Panc1 (cell line): ENCODE data around the gene AGAP1. TPM values are rescaled to one million over a fixed set of nuclear protein-coding genes. Genes with fewer than 3 reads are reported as not detected.

Source experiments
- ATAC-seq: fragments of 200-7000 bp; cut with Tn5 transposase; 2 replicates; pipeline ENCODE4 v1.9.1; 2020; ENCODE audit warnings: mild to moderate bottlenecking, moderate library complexity
- BruUV-seq: library from RNA; stranded (reverse); fragments of 400-500 nt; replicated peaks from 2 replicates; lab custom pipeline; 2021; lab: Mats Ljungman, UMichigan
- CTCF ChIA-PET: fragments of 300-600 bp; sonication (Branson Sonifier 250); formaldehyde crosslinking; loops from one replicate; lab custom pipeline; 2022; ENCODE audit warnings: antibody characterized with exemption; lab: Charles Lee
- POLR2A ChIA-PET: fragments of 300-600 bp; sonication (Branson Sonifier 250); formaldehyde crosslinking; loops from one replicate; lab custom pipeline; 2022; ENCODE audit warnings: antibody characterized with exemption; lab: Charles Lee
- DNase-seq: peaks from one replicate; pipeline ENCODE4 v3.0.0-alpha.2; 2010; ENCODE audit warnings: low read depth, low spot score
- H3K27ac ChIP-seq: 2 replicates; pipeline ENCODE4 v1.5.1; 2011; ENCODE audit warnings: mild to moderate bottlenecking, low read length, inconsistent platforms
- H3K27me3 ChIP-seq: fragments of 200-500 bp; sonication (Bioruptor generic); 2 replicates; pipeline ENCODE4 v1.6.0; 2014; ENCODE audit warnings: low read length, inconsistent platforms; ENCODE audit not compliant: control insufficient read depth, insufficient read depth
- H3K36me3 ChIP-seq: fragments of 200-500 bp; sonication (Bioruptor generic); 2 replicates; pipeline ENCODE4 v1.5.1; 2014; ENCODE audit warnings: inconsistent platforms, mild to moderate bottlenecking, low read length, moderate library complexity; ENCODE audit not compliant: control insufficient read depth, insufficient read depth
- H3K4me1 ChIP-seq: 2 replicates; pipeline ENCODE4 v1.5.1; 2011; ENCODE audit warnings: inconsistent platforms, mild to moderate bottlenecking, low read length, moderate library complexity; ENCODE audit not compliant: control insufficient read depth, insufficient read depth
- H3K4me3 ChIP-seq, 2 experiments: 2 replicates each; pipeline ENCODE4 v1.5.1; 2011 to 2012; ENCODE audit warnings: low read depth in 2 of 2, low read length in 2 of 2, mild to moderate bottlenecking in 2 of 2, inconsistent platforms in 1 of 2, moderate library complexity in 1 of 2
- H3K9me3 ChIP-seq: fragments of 200-500 bp; sonication (Bioruptor generic); 2 replicates; pipeline ENCODE4 v1.5.1; 2014; ENCODE audit warnings: low read depth, mild to moderate bottlenecking, inconsistent platforms, low read length, moderate library complexity; ENCODE audit not compliant: control insufficient read depth, insufficient read depth
- POLR2AphosphoS5 ChIP-seq: IDR thresholded peaks from 2 replicates; pipeline ENCODE4 v1.6.1; 2012; ENCODE audit warnings: mild to moderate bottlenecking, low read depth, low read length, moderate library complexity
- SIN3A ChIP-seq: IDR thresholded peaks from 2 replicates; pipeline ENCODE4 v1.6.1; 2012; ENCODE audit warnings: low read depth, mild to moderate bottlenecking, low read length, moderate library complexity, borderline replicate concordance; ENCODE audit not compliant: insufficient read depth
- TCF7L2 ChIP-seq: IDR thresholded peaks from 2 replicates; pipeline ENCODE4 v1.6.1; 2011; ENCODE audit warnings: mild to moderate bottlenecking, low read depth, low read length, inconsistent platforms
- in situ Hi-C: cut with HindIII; loops from 2 replicates; pipeline ENCODE4 v1.10.0; 2016; ENCODE audit warnings: low sequenced_read_pairs, low pct_unique_long_range_greater_than_20kb
- intact Hi-C: fragments of 100-400 bp; cut with micrococcal nuclease; formaldehyde crosslinking; loops from one replicate; pipeline ENCODE4 v1.10.0; 2022; ENCODE audit not compliant: unreplicated experiment
- total RNA-seq: library from RNA; stranded (reverse); gene quantifications from one replicate; pipeline ENCODE4 v1.2.1, GENCODE V29; 2021; ENCODE audit not compliant: unreplicated experiment
- TF ChIP-seq, protein P1 (sequence below): fragments of 450-650 bp; IDR thresholded peaks from 2 replicates; pipeline ENCODE4 v1.5.1; 2017; ENCODE audit warnings: mild to moderate bottlenecking
- TF ChIP-seq, protein P2 (sequence below), 2 experiments: IDR thresholded peaks; 2 replicates each; pipeline ENCODE4 v1.6.1; 2011 to 2012; ENCODE audit warnings: low read depth in 2 of 2, control low read depth in 1 of 2, low read length in 1 of 2, mild to moderate bottlenecking in 1 of 2, moderate library complexity in 1 of 2; ENCODE audit not compliant: insufficient read depth in 1 of 2

Gene AGAP1
- total RNA-seq, 1 experiment from 2014 or later, result 38.9 TPM

DNA sequence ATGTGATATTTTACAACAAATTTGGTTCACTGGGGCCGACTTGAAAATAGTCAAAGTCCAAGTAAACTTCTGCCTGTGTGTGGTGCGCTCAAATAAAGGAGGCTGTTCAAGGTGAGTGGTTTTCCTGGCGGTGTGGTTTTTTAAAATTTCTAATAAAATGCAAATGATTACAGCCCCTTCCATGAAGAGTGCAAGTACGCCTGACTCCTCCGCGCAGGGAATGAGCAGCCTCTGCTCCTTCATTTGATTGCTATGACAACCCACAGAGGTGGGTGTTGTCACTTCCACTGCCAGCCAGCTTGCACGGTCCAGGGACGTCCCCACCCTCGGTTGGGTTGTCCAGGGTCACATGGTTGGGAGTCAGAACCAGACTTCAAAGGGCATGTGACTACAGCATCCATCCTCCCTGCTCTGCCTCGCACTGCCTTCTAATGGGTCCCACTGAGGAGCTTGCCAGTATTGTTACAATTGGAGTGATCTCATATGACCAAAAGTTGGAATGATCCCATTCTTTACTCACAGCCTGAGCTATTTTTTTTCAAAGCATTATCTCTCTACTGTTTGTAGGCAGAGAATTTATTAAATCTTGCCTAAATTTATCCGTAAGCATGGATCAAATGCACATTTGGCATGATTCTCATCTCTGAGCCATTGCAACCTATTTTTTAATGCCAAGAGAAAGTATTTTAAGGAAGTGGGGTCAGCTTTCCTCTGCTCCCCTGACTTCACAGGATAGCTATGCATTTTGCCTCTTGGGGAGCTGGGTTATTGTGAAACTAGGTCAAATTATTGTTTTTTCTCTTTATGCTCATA, 121.3 kb downstream of the AGAP1 start:
- ChIA-PET CTCF (no interaction called here), POLR2A (no interaction called here)
- in situ Hi-C loops, result no loop called here
- Histone ChIP-seq H3K4me3 (no peak overlapping the region), H3K9me3 (no peaks in the 10 kb centered on the region), H3K4me1 (peaks cover 6% of the 10 kb centered on the region; the same call in 1 of the 2 replicates), H3K27ac (no peak overlapping the region), H3K36me3 (no peaks in the 10 kb centered on the region), H3K27me3 (no peaks in the 10 kb centered on the region)
- no peak for ATAC-seq
- TF ChIP-seq, protein P1, sequence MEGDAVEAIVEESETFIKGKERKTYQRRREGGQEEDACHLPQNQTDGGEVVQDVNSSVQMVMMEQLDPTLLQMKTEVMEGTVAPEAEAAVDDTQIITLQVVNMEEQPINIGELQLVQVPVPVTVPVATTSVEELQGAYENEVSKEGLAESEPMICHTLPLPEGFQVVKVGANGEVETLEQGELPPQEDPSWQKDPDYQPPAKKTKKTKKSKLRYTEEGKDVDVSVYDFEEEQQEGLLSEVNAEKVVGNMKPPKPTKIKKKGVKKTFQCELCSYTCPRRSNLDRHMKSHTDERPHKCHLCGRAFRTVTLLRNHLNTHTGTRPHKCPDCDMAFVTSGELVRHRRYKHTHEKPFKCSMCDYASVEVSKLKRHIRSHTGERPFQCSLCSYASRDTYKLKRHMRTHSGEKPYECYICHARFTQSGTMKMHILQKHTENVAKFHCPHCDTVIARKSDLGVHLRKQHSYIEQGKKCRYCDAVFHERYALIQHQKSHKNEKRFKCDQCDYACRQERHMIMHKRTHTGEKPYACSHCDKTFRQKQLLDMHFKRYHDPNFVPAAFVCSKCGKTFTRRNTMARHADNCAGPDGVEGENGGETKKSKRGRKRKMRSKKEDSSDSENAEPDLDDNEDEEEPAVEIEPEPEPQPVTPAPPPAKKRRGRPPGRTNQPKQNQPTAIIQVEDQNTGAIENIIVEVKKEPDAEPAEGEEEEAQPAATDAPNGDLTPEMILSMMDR, result no peak
- TF ChIP-seq TCF7L2, result no peak
- TF ChIP-seq POLR2AphosphoS5, result no peak
- TF ChIP-seq SIN3A, result no peak
- TF ChIP-seq, protein P2, sequence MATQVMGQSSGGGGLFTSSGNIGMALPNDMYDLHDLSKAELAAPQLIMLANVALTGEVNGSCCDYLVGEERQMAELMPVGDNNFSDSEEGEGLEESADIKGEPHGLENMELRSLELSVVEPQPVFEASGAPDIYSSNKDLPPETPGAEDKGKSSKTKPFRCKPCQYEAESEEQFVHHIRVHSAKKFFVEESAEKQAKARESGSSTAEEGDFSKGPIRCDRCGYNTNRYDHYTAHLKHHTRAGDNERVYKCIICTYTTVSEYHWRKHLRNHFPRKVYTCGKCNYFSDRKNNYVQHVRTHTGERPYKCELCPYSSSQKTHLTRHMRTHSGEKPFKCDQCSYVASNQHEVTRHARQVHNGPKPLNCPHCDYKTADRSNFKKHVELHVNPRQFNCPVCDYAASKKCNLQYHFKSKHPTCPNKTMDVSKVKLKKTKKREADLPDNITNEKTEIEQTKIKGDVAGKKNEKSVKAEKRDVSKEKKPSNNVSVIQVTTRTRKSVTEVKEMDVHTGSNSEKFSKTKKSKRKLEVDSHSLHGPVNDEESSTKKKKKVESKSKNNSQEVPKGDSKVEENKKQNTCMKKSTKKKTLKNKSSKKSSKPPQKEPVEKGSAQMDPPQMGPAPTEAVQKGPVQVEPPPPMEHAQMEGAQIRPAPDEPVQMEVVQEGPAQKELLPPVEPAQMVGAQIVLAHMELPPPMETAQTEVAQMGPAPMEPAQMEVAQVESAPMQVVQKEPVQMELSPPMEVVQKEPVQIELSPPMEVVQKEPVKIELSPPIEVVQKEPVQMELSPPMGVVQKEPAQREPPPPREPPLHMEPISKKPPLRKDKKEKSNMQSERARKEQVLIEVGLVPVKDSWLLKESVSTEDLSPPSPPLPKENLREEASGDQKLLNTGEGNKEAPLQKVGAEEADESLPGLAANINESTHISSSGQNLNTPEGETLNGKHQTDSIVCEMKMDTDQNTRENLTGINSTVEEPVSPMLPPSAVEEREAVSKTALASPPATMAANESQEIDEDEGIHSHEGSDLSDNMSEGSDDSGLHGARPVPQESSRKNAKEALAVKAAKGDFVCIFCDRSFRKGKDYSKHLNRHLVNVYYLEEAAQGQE (IDR thresholded peaks at IDR 0.05; ENCODE audit: insufficient read depth in 1 of 2, low read depth in 2 of 2, low read length in 1 of 2), result no peak
- no peak for DNase-seq
- intact Hi-C loops, result no loop called here
- no TSS peak for BruUV-seq

DNA sequence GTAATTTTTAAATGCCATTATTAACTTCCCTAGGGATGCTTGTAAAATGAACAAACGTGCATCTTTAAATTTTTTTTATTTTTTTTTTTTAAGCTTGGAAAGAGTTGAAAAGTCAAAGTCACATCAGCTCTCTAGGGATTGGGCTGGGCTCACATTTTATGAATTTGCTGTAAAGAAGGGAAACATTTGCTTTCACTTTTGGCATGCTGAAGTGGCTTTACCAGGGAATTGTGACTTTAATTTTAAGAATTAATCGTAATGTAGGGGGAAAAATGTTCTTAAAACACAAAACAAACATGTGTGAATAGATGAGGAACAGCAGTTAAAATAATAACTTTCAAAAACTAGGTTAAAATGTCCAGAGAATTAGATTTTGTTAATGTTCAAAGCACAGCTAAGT, 123.0 kb downstream of the AGAP1 start:
- no peaks in the 10 kb centered on the region for H3K36me3 ChIP-seq
- no TSS peak for BruUV-seq
- POLR2A ChIA-PET, result interaction anchor here (0.6 kb wide), 2 partner anchors 1052 to 1391 kb away, joined by 3 read pairs; no protein-coding TSS in a partner anchor

More for the DNA sequence above, 123.0 kb downstream of the AGAP1 start:
- H3K4me1 ChIP-seq, result peaks cover 6% of the 10 kb centered on the region; the same call in 1 of the 2 replicates
- in situ Hi-C loops (no loop called here), intact Hi-C loops (no loop called here)
- no peak overlapping the region for H3K27ac ChIP-seq
- DNase-seq (no peak), ATAC-seq (no peak)
- no peak for TF ChIP-seq SIN3A
- TF ChIP-seq POLR2AphosphoS5, result no peak
- no peak for TF ChIP-seq TCF7L2
- TF ChIP-seq, protein P2 (IDR thresholded peaks at IDR 0.05; ENCODE audit: insufficient read depth in 1 of 2, low read depth in 2 of 2, low read length in 1 of 2), result no peak
- TF ChIP-seq, protein P1, result no peak
- no peak overlapping the region for H3K4me3 ChIP-seq
- H3K9me3 ChIP-seq, result no peaks in the 10 kb centered on the region
- no peaks in the 10 kb centered on the region for H3K27me3 ChIP-seq
- CTCF ChIA-PET, result no interaction called here
